ENCODE measurements around the gene SMYD5. TPM values are rescaled to one million over a fixed set of nuclear protein-coding genes. Genes with fewer than 3 reads are reported as not detected.
"Not testable (repeated sequence)": the region's sequence is repeated elsewhere in the genome, so short reads cannot be mapped to it uniquely, and the experiment has no call there.

The SMYD5 gene
- total RNA-seq, 1 donor from 2014 or later: 17.0 TPM

DNA sequence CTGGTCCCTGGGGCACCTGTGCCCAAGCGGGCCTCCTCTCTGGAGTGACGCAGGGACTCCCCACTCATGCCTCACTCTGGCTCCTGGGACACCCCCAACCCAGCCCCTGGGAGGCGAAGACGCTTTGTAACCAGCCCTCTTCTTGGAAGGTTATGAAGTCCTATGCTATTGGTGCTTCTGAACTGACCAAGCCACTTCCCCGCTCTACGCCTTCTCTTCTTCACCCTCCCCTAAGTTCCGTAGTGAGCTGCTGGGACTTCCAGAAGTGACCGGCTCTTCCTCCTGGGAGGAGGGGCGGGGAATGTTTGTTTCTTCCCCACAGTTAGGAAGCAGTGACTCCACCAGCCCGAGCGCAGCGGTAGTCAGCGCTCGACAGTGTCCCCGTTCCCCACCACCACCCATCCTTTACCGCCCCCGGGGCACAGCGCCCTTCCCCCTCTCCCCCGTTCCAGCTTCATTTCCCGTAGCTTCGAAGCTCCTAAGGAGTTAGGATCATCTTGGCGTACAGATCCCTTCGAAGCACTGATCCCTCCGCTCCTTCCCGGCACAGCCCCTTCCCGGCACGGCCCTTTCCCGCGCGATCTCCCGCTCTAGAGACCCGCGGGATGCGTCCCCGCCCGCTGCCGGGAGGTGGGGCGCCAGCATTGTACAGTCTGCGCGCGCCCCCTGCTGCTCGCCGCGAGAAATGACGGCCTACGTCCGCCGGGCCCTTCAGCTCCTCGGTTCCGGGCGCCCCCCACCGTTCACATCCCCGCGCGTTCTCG lies 37.0 kb upstream of the SMYD5 start:
- H3K4me3 Mint-ChIP-seq (ENCODE audit: unreplicated experiment): peak overlapping the region; percentile 90
- peaks cover 2% of the 10 kb centered on the region for H3K4me1 Mint-ChIP-seq (ENCODE audit: low read depth, unreplicated experiment)
- H3K27ac Mint-ChIP-seq (ENCODE audit: unreplicated experiment): no peak overlapping the region
- H3K27me3 Mint-ChIP-seq (ENCODE audit: unreplicated experiment): peaks cover 31% of the 10 kb centered on the region
- DNase-seq: peak; percentile 93
- H3K9me3 Mint-ChIP-seq (ENCODE audit: unreplicated experiment): no peaks in the 10 kb centered on the region
- TF ChIP-seq, protein P1, sequence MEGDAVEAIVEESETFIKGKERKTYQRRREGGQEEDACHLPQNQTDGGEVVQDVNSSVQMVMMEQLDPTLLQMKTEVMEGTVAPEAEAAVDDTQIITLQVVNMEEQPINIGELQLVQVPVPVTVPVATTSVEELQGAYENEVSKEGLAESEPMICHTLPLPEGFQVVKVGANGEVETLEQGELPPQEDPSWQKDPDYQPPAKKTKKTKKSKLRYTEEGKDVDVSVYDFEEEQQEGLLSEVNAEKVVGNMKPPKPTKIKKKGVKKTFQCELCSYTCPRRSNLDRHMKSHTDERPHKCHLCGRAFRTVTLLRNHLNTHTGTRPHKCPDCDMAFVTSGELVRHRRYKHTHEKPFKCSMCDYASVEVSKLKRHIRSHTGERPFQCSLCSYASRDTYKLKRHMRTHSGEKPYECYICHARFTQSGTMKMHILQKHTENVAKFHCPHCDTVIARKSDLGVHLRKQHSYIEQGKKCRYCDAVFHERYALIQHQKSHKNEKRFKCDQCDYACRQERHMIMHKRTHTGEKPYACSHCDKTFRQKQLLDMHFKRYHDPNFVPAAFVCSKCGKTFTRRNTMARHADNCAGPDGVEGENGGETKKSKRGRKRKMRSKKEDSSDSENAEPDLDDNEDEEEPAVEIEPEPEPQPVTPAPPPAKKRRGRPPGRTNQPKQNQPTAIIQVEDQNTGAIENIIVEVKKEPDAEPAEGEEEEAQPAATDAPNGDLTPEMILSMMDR (IDR thresholded peaks at IDR 0.05; ENCODE audit: partially characterized antibody, unreplicated experiment): peak; percentile 98
- no peaks in the 10 kb centered on the region for H3K36me3 Mint-ChIP-seq (ENCODE audit: unreplicated experiment)

DNA sequence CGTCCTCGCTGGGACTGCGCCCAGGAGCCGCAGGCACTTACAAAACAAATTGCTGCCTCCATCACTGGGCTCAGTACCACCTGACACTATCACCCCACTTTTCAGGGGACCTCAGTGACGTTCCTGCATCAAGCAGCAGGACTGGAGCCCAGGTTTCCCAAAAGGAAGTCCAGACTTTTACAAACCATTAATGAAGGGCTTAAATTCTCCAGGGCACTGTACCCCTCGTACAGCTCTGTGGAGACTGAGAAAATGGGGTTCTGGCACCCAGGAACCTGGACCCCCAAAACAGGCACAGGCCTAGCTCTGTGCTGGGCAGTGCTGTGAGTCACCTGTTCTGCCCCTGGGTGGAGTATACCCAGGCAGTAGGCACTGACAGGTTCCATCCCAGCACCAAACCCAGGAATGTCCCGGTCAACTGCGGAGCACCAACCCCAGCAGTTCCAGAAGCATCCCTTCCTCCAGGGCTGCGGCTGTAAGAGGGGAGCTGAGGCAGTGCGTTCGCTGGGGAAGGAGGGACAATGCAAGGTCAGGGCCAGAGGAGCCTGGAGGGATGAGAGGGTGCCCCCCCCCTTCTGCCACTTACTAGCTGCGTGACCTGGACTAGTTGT lies 36.3 kb upstream of the SMYD5 start:
- H3K36me3 Mint-ChIP-seq (ENCODE audit: unreplicated experiment): no peaks in the 10 kb centered on the region
- peaks cover 2% of the 10 kb centered on the region for H3K4me1 Mint-ChIP-seq (ENCODE audit: low read depth, unreplicated experiment)
- DNase-seq: no peak
- H3K4me3 Mint-ChIP-seq (ENCODE audit: unreplicated experiment): peak overlapping the region; percentile 70
- H3K9me3 Mint-ChIP-seq (ENCODE audit: unreplicated experiment): no peaks in the 10 kb centered on the region
- peaks cover 28% of the 10 kb centered on the region for H3K27me3 Mint-ChIP-seq (ENCODE audit: unreplicated experiment)
- no peak overlapping the region for H3K27ac Mint-ChIP-seq (ENCODE audit: unreplicated experiment)
- TF ChIP-seq, protein P1 (IDR thresholded peaks at IDR 0.05; ENCODE audit: partially characterized antibody, unreplicated experiment): peak; percentile 22

DNA sequence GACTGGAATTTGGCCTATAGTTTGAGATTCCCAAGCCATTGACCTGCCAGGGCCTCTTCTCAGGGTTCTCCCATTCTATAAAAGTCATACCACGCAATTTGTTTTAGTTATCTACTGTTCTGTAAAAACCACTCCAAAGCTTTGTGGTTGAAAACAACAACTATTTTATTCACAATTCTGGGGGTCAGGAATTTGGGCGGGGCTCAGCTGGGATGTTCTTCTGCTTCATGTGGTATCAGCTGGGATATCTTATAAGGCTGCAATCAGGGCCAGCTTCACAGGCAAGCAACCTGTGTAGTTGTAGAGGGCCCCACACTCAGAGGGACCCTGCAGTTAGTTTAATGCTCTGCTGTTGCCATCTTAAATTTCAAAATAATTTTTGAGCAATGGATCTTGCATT lies 28.1 kb upstream of the SMYD5 start:
- peaks cover 1% of the 10 kb centered on the region for H3K9me3 Mint-ChIP-seq (ENCODE audit: unreplicated experiment)
- H3K4me3 Mint-ChIP-seq (ENCODE audit: unreplicated experiment): no peak overlapping the region
- no peak overlapping the region for H3K27ac Mint-ChIP-seq (ENCODE audit: unreplicated experiment)
- TF ChIP-seq, protein P1 (IDR thresholded peaks at IDR 0.05; ENCODE audit: partially characterized antibody, unreplicated experiment): no peak
- no peaks in the 10 kb centered on the region for H3K4me1 Mint-ChIP-seq (ENCODE audit: low read depth, unreplicated experiment)
- H3K27me3 Mint-ChIP-seq (ENCODE audit: unreplicated experiment): peaks cover 6% of the 10 kb centered on the region
- H3K36me3 Mint-ChIP-seq (ENCODE audit: unreplicated experiment): peaks cover 9% of the 10 kb centered on the region
- DNase-seq: no peak

DNA sequence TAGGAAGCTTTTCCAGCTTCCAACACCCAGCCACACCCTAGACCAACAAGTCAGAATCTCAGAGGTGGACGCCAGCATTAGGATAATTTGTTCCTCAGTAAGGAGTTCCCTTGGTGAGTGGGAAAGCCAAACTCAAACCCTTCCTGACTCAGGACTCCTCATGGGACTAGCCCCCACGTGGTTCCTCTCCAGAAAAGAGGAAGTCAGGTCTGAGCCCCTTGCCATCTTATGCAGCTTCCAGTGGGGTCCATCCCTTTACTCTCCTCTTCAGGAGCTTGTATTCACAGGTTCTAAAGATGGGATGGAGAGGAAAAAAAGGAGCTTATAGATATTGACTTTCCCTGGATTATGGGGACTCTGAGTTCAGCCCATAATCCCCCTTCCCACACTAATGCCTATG lies 26.5 kb upstream of the SMYD5 start:
- no peak for DNase-seq
- Mint-ChIP-seq H3K36me3 (ENCODE audit: unreplicated experiment) (peaks cover 9% of the 10 kb centered on the region), H3K27ac (ENCODE audit: unreplicated experiment) (no peak overlapping the region), H3K9me3 (ENCODE audit: unreplicated experiment) (peaks cover 1% of the 10 kb centered on the region), H3K4me3 (ENCODE audit: unreplicated experiment) (no peak overlapping the region), H3K27me3 (ENCODE audit: unreplicated experiment) (peaks cover 8% of the 10 kb centered on the region), H3K4me1 (ENCODE audit: low read depth, unreplicated experiment) (no peaks in the 10 kb centered on the region)
- TF ChIP-seq, protein P1 (IDR thresholded peaks at IDR 0.05; ENCODE audit: partially characterized antibody, unreplicated experiment): no peak

DNA sequence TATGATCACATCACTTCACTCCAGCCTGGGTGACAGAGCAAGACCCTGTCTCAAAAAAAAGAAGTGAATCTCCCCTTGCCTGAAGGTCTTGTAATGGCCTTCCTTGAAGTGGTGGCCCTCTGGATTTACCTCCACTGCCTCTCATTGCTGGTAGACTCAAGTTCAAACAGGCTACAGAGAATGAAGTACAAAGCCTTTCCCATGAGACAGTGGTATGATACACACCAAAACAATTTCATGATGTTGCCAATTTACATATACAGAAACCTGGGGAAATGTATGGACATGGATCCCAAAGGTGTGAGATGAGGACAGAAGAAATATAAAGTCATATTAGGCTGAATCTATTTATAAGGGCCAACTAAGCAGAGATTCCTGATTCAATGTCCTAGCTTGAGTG lies 16.5 kb upstream of the SMYD5 start:
- Mint-ChIP-seq H3K27me3 (ENCODE audit: unreplicated experiment) (peaks cover 9% of the 10 kb centered on the region), H3K36me3 (ENCODE audit: unreplicated experiment) (no peaks in the 10 kb centered on the region), H3K9me3 (ENCODE audit: unreplicated experiment) (peaks cover 3% of the 10 kb centered on the region), H3K4me1 (ENCODE audit: low read depth, unreplicated experiment) (no peaks in the 10 kb centered on the region), H3K27ac (ENCODE audit: unreplicated experiment) (no peak overlapping the region), H3K4me3 (ENCODE audit: unreplicated experiment) (no peak overlapping the region)
- TF ChIP-seq, protein P1 (IDR thresholded peaks at IDR 0.05; ENCODE audit: partially characterized antibody, unreplicated experiment): no peak
- DNase-seq: no peak

DNA sequence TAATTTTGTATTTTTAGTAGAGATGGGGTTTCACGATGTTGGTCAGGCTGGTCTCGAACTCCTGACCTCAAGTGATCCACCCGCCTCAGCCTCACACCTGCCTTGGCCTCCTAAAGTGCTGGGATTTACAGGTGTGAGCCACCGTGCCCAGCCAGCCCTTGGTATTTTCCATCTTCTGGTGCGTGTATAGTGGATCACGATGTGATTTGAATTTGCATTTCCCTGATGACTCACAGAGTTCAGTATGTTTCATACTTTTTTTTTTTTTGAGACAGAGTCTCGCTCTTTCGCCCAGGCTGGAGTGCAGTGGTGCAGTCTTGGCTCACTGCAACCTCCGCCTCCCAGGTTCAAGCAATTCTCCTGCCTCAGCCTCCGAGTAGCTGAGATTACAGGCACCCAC lies 13.8 kb upstream of the SMYD5 start:
- H3K4me1 Mint-ChIP-seq (ENCODE audit: low read depth, unreplicated experiment); H3K4me3 Mint-ChIP-seq (ENCODE audit: unreplicated experiment); DNase-seq; H3K9me3 Mint-ChIP-seq (ENCODE audit: unreplicated experiment); H3K27ac Mint-ChIP-seq (ENCODE audit: unreplicated experiment); H3K36me3 Mint-ChIP-seq (ENCODE audit: unreplicated experiment): not testable (repeated sequence)
- H3K27me3 Mint-ChIP-seq (ENCODE audit: unreplicated experiment): peaks cover 14% of the 10 kb centered on the region
